ENCODE results near the gene CAPN14. TPM values are rescaled to one million over a fixed set of nuclear protein-coding genes. Genes with fewer than 3 reads are reported as not detected.

Gene CAPN14
- total RNA-seq, 1 experiment from 2014 or later, result not detected

GRCh38 chr2:31249009-31249690, 31.8 kb upstream of the CAPN14 start:
- Histone ChIP-seq H3K36me3 (ENCODE audit: low read depth, low read length) (no peaks in the 10 kb centered on the region), H3K9me3 (ENCODE audit: low read length) (no peaks in the 10 kb centered on the region), H3K9me2 (replicated peaks; ENCODE audit: low read length) (no peaks in the 10 kb centered on the region), H3K4me1 (ENCODE audit: insufficient read depth, low read length) (no peaks in the 10 kb centered on the region), H2AFZ (ENCODE audit: low read length) (no peak overlapping the region), H3K4me3 (ENCODE audit: low read length) (no peak overlapping the region), H3K27me3 (ENCODE audit: low read length) (no peaks in the 10 kb centered on the region), H3K27ac (ENCODE audit: low read length) (no peak overlapping the region), H4K20me1 (ENCODE audit: low read length) (no peaks in the 10 kb centered on the region), H3F3A (ENCODE audit: low read length, unreplicated experiment) (no peaks in the 10 kb centered on the region), H3K79me2 (ENCODE audit: low read length) (no peaks in the 10 kb centered on the region), H3K4me2 (ENCODE audit: low read length) (no peak overlapping the region), H3K9ac (ENCODE audit: low read length) (no peak overlapping the region)
- no TSS peak for BruUV-seq (replicated peaks)
- ChIA-PET POLR2A (ENCODE audit: unreplicated experiment) (no interaction called here), CTCF (no interaction called here)
- no peak for TF ChIP-seq EZH2phosphoT487 (IDR thresholded peaks at IDR 0.05; ENCODE audit: borderline replicate concordance, low read length)
- TF ChIP-seq, protein P1, sequence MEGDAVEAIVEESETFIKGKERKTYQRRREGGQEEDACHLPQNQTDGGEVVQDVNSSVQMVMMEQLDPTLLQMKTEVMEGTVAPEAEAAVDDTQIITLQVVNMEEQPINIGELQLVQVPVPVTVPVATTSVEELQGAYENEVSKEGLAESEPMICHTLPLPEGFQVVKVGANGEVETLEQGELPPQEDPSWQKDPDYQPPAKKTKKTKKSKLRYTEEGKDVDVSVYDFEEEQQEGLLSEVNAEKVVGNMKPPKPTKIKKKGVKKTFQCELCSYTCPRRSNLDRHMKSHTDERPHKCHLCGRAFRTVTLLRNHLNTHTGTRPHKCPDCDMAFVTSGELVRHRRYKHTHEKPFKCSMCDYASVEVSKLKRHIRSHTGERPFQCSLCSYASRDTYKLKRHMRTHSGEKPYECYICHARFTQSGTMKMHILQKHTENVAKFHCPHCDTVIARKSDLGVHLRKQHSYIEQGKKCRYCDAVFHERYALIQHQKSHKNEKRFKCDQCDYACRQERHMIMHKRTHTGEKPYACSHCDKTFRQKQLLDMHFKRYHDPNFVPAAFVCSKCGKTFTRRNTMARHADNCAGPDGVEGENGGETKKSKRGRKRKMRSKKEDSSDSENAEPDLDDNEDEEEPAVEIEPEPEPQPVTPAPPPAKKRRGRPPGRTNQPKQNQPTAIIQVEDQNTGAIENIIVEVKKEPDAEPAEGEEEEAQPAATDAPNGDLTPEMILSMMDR (conservative IDR thresholded peaks at IDR 0.05; ENCODE audit: low read depth, low read length), result no peak
- TF ChIP-seq EZH2 (IDR thresholded peaks at IDR 0.05; ENCODE audit: low read length, unreplicated experiment), result no peak
- no peak for ATAC-seq
- intact Hi-C loops (cut with micrococcal nuclease), result no loop called here
- no peak for DNase-seq

- H3F3A ChIP-seq (ENCODE audit: low read length, unreplicated experiment), result no peaks in the 10 kb centered on the region
- H3K9ac ChIP-seq (ENCODE audit: low read length), result no peak overlapping the region
- no peak for DNase-seq
- H3K9me3 ChIP-seq (ENCODE audit: low read length), result no peaks in the 10 kb centered on the region
- no peak overlapping the region for H2AFZ ChIP-seq (ENCODE audit: low read length)
- H3K9me2 ChIP-seq (replicated peaks; ENCODE audit: low read length), result no peaks in the 10 kb centered on the region
- no peaks in the 10 kb centered on the region for H4K20me1 ChIP-seq (ENCODE audit: low read length)
- H3K36me3 ChIP-seq (ENCODE audit: low read depth, low read length), result no peaks in the 10 kb centered on the region
- BruUV-seq (replicated peaks), result no TSS peak
- H3K27ac ChIP-seq (ENCODE audit: low read length), result no peak overlapping the region
- no peaks in the 10 kb centered on the region for H3K4me1 ChIP-seq (ENCODE audit: insufficient read depth, low read length)
- no peak overlapping the region for H3K4me2 ChIP-seq (ENCODE audit: low read length)
- H3K79me2 ChIP-seq (ENCODE audit: low read length), result no peaks in the 10 kb centered on the region
- POLR2A ChIA-PET (ENCODE audit: unreplicated experiment), result no interaction called here
- H3K27me3 ChIP-seq (ENCODE audit: low read length), result no peaks in the 10 kb centered on the region
- H3K4me3 ChIP-seq (ENCODE audit: low read length), result no peak overlapping the region
- CTCF ChIA-PET, result no interaction called here
- TF ChIP-seq EZH2phosphoT487 (IDR thresholded peaks at IDR 0.05; ENCODE audit: borderline replicate concordance, low read length), result no peak
- TF ChIP-seq, protein P1 (conservative IDR thresholded peaks at IDR 0.05; ENCODE audit: low read depth, low read length), result no peak
- no peak for ATAC-seq
- intact Hi-C loops (cut with micrococcal nuclease), result no loop called here
These were observed 30.8 kb upstream of the CAPN14 start for GRCh38 chr2:31248139-31248538.

- no peak overlapping the region for H2AFZ ChIP-seq (ENCODE audit: low read length)
- intact Hi-C loops (cut with micrococcal nuclease), result no loop called here
- TF ChIP-seq, protein P1 (conservative IDR thresholded peaks at IDR 0.05; ENCODE audit: low read depth, low read length), result no peak
- no peak for TF ChIP-seq EZH2phosphoT487 (IDR thresholded peaks at IDR 0.05; ENCODE audit: borderline replicate concordance, low read length)
- TF ChIP-seq EZH2 (IDR thresholded peaks at IDR 0.05; ENCODE audit: low read length, unreplicated experiment), result no peak
- H3K9me2 ChIP-seq (replicated peaks; ENCODE audit: low read length), result no peaks in the 10 kb centered on the region
- no peaks in the 10 kb centered on the region for H3K4me1 ChIP-seq (ENCODE audit: insufficient read depth, low read length)
- no peaks in the 10 kb centered on the region for H3F3A ChIP-seq (ENCODE audit: low read length, unreplicated experiment)
- BruUV-seq (replicated peaks), result no TSS peak
- POLR2A ChIA-PET (ENCODE audit: unreplicated experiment), result no interaction called here
- H3K4me3 ChIP-seq (ENCODE audit: low read length), result no peak overlapping the region
- H3K27ac ChIP-seq (ENCODE audit: low read length), result no peak overlapping the region
- H3K4me2 ChIP-seq (ENCODE audit: low read length), result no peak overlapping the region
- H3K36me3 ChIP-seq (ENCODE audit: low read depth, low read length), result no peaks in the 10 kb centered on the region
- DNase-seq (no peak), ATAC-seq (no peak)
- no peak overlapping the region for H3K9ac ChIP-seq (ENCODE audit: low read length)
- no peaks in the 10 kb centered on the region for H3K27me3 ChIP-seq (ENCODE audit: low read length)
- no peaks in the 10 kb centered on the region for H3K9me3 ChIP-seq (ENCODE audit: low read length)
- H3K79me2 ChIP-seq (ENCODE audit: low read length), result no peaks in the 10 kb centered on the region
- CTCF ChIA-PET, result no interaction called here
- no peaks in the 10 kb centered on the region for H4K20me1 ChIP-seq (ENCODE audit: low read length)
These were observed 30.4 kb upstream of the CAPN14 start for GRCh38 chr2:31247711-31248110.

Data from PC-3 (cell line).